ACHN (cell line): ENCODE measurements around the gene MBIP.

Experiments used
- DNase-seq: peaks from one replicate; pipeline ENCODE4 v3.0.0-alpha.2; 2015
- in situ Hi-C: cut with HindIII; loops from 2 replicates; pipeline ENCODE4 v1.10.0; 2017; ENCODE audit warnings: low sequenced_read_pairs, low pct_ligation_motif_present, low pct_unique_long_range_greater_than_20kb

The MBIP gene

DNA sequence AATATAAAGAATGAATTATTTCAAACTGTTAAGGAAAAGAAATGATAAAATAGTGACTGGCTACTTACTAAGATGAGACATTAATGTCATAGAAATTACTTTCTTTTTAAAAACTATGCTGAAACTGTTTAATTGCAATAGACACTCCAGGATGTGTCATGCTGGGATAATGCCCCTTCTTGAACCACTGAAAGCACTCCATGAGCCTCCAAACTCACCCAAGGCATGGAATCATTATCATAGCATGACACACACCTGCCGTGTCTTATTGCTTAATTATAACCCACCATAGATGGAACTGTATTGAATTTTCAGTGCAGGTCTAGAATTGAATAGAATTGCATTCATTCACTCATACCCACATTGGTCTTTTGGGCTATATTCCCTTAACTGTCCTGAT lies 4.3 kb downstream of the MBIP start:
- in situ Hi-C loops, result no loop called here
- no peak for DNase-seq

- no peak for DNase-seq
- in situ Hi-C loops, result no loop called here
Observed at GRCh38 chr14:36315159-36315853, 5.1 kb downstream of the MBIP start.

DNA sequence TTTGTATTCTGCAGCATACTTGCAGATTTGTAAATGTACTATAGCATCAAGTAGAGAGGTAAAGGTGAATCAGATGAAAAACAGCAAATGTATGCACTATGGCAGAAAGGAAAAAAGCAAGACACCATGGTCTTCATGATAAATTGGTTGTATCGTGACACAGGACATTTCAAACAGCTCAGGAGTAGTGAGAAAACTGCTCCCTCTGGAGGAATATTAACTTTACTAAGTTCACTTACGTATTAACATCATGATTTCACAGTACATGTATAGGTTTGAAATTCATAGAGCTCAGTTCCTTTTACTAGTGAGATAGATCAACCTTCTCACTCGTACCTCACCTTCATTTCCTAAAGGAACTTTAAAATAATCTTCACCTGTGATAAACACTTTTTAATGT lies 6.5 kb downstream of the MBIP start:
- DNase-seq, result peak; percentile 28
- in situ Hi-C loops, result no loop called here

DNA sequence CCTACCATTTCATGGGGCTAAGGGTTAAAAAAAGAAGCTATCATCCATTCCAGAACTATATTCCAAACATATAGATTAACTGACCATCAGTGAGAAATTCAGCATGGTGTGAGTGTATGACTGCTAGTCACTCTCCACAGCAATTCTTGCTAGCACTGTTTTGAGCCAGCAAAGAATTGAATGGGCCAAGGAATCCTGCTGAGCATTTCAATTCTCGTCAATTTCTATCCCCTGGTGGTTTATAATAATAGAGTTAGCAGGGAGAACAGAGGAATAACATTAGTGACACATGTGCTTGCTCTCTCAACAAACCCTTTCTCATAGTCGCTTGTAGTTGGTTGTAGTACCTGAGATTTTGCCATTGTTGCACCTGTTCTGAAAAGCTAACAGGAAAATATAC lies 7.2 kb downstream of the MBIP start:
- in situ Hi-C loops, result no loop called here
- no peak for DNase-seq

DNA sequence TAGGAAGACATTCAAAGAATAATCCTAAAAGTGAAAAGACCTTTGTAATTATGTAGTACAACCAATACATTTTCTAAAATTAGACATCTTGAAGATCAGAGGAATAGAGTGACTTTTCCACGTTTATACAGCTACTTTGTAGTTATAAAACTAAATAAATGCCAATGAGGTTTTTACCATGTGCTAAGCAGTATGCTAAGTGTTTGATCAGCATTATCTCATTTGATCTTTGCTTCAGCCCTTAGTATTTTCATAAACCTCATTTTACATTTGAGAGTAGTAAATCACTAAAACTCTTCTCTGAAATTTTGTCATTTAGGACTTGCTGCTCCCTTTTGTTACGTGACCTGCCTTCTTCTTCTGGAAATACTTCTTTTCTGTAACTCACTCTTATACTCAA lies 13.6 kb downstream of the MBIP start:
- no peak for DNase-seq
- in situ Hi-C loops, result no loop called here

GRCh38 chr14:36304895-36305294 lies 15.5 kb downstream of the MBIP start:
- DNase-seq, result no peak
- in situ Hi-C loops, result no loop called here

GRCh38 chr14:36303960-36304359 lies 16.5 kb downstream of the MBIP start:
- DNase-seq, result no peak
- in situ Hi-C loops, result no loop called here

- no peak for DNase-seq
- in situ Hi-C loops, result no loop called here
Observed at GRCh38 chr14:36302823-36303222, 17.6 kb downstream of the MBIP start.

GRCh38 chr14:36301159-36301558 lies 19.3 kb downstream of the MBIP start:
- in situ Hi-C loops, result no loop called here
- DNase-seq, result no peak

DNA sequence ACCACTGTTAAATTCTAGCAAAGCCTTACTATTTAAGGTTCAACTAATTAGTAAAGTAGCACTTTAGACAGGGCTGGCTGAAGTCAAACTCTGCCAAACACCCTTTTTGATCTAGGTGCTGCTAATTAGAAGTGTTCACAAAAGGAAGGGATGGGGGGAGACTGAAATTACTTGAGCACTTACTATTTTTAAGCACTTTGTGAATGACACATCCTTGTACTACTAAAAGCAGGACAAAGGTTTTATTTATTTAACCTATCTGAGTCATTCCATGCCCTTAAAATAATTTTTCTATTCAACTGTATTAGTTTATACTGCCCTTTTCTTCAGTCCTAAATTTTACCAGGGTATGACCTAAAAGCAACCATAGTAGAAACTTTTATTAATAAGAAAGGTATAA lies 20.1 kb downstream of the MBIP start:
- no peak for DNase-seq

DNA sequence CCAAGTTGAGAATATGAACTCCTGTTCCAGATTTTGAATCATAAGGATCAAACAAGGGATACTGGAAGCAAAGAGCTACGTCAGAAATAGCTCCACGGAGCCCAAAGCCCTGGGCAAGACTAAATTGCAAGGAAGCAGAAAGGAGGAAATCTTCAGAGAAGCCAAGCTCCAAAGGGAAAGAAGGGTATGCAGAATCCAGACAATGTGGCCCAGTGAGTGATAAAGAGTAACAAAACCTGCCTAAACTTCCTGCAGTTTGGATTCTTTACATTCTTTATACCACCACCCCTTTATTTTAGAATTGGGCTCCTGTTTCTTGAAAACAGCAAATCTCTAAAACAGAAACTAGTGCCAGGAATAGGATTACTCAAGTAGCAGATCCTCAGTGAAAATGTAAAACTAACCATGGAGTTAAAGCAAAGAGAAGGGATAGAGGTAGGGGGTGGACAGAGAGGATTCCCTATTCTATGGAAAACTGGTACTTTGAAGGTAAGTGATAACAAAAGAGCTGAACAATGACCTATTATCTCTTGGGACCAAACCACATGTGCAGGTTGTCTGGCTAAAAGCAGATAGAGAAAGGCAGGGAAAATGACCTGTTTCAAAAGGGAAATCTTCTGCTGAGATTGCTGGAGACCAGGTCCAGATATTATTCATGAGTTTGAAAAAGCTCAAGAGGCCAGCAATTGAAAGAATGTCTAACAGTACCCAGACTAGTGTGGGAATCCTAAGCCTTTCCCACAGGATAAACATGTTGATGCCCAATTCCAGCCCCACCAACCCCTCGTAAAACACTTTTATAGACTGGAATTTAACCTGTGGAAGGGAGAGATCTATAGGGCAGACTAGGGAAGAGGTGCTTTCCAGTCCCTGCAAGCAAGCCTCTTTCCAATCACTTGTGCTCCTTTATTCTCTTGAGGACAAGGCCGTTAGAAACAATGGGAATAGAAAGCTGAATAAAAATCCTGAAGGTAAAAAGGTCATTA lies 24.5 kb downstream of the MBIP start:
- no peak for DNase-seq
- in situ Hi-C loops, result no loop called here

More for the DNA sequence above, 20.1 kb downstream of the MBIP start:
- in situ Hi-C loops, result no loop called here

DNA sequence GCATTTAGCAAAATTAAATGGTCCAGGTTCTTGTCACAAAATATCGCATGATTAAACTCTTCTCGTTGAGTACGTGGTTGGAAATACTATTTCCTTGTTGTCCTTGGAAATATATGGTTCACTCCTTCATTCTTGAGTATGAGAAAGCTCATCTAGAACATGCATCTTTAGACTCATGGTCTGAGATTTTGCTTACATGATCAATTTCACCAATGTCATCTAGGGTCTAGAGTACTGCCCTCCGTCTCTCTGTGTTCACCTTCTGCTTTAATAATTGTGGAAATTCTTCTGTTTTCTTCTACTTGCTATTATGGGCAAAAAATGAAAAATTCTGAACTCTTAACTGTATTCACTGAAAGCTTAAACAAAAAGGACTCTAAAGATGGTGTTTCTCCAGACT lies 25.9 kb downstream of the MBIP start:
- no peak for DNase-seq
- in situ Hi-C loops, result no loop called here

DNA sequence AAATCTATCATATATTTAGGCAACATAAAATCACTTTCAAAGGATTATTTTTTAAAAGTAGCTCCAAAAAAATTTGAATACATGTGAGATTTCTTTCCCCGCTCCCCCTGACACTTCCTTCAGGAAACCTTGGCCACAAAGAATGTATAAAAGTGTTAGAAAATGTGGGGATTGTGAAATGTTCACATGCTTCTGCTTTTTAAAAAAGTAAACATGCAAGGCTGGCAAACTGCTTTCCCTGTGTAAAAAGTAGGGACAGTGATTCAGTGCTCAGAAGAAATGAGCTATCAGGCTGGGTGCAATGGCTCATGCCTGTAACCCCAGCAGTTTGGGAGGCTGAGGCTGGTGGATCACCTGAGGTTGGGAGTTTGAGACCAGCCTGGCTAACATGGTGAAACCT lies 26.6 kb downstream of the MBIP start:
- in situ Hi-C loops, result no loop called here
- no peak for DNase-seq

GRCh38 chr14:36289954-36290353 lies 30.5 kb downstream of the MBIP start:
- in situ Hi-C loops, result no loop called here
- DNase-seq, result no peak

DNA sequence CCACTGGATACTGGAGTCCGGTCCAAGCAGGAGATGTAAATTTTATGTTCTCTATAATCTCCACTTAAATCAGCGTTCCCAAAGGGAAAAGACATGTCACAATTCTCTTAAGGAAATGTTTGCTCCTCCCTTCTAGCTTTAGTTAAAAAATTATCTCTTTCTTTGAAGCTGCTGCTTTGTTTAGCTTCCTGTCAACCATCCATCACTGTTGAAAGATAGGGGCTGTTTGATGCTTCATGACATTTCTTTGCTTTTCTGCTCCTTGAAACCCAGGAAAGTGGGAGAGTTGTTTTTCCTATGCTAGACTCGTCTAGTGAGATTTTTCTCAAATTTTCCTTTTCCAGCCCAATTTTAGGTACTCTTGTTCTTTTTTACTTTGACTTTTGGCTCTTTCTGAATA lies 31.9 kb downstream of the MBIP start:
- no peak for DNase-seq

DNA sequence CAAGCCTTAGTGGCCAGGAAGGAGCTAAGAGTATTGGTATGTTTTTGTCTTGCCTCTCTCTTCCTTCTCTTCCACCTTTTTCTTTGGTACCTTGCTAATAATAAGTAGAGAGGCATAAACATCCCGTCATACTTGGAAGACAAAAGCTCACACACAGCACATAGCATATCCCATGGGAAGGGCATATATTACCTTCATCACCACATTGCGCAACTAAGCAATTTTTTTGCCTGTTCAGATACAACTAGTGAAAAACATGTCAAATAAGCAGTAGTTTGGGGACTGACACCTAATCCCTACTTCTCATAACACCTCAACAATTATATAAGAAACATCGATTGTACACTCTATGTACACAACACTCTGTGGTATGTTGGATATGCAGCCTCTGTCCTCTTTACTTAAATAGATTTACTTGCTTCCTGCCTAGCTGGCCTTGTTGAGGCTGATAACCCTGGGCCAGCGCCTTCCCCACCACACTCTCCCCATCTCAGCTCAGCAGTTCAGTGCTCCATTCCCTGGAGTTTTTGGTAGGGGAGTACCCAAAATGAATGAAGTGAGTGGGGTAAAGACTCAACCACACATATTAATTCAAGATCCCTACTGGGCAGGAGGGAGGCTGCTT lies 35.4 kb downstream of the MBIP start:
- in situ Hi-C loops, result no loop called here
- DNase-seq, result no peak

More for the DNA sequence above, 31.9 kb downstream of the MBIP start:
- in situ Hi-C loops, result no loop called here

GRCh38 chr14:36281309-36281708 lies 39.1 kb downstream of the MBIP start:
- in situ Hi-C loops, result no loop called here

GRCh38 chr14:36279306-36280190 lies 40.9 kb downstream of the MBIP start:
- in situ Hi-C loops, result no loop called here
- DNase-seq, result no peak

More at GRCh38 chr14:36281309-36281708, 39.1 kb downstream of the MBIP start:
- DNase-seq, result no peak
